Liver (tissue), 3 donors: Measurements from ENCODE around the gene SLC6A3.
A peak's percentile ranks its signal among the peaks of the same experiment; 100 is the strongest.

Experiments
- GABPA ChIP-seq, 2 donors: IDR thresholded peaks in 1 of 2; conservative IDR thresholded peaks in 1 of 2; 2 replicates each; pipeline ENCODE4 v1.6.1; 2016; ENCODE audit warnings: antibody characterized with exemption in 2 of 2, mild to moderate bottlenecking in 1 of 2, moderate library complexity in 1 of 2
- JUND ChIP-seq, 2 donors: IDR thresholded peaks; 2 replicates each; pipeline ENCODE4 v1.6.1; 2016; ENCODE audit warnings: antibody characterized with exemption in 2 of 2
- SP1 ChIP-seq: IDR thresholded peaks from 2 replicates; pipeline ENCODE4 v1.6.1; 2018; ENCODE audit warnings: antibody characterized with exemption, mild to moderate bottlenecking
- TF ChIP-seq, protein P1 (sequence below): fragments of 150-350 bp; IDR thresholded peaks from 2 replicates; pipeline ENCODE4 v1.5.1; 2017; ENCODE audit warnings: improper control_type of control experiment, low read depth, low read length; ENCODE audit not compliant: missing input control
- TF ChIP-seq, protein P2 (sequence below): IDR thresholded peaks from 2 replicates; pipeline ENCODE4 v1.6.1; 2016; ENCODE audit warnings: antibody characterized with exemption
- donor health status: healthy.
- donor health status: healthy.

DNA sequence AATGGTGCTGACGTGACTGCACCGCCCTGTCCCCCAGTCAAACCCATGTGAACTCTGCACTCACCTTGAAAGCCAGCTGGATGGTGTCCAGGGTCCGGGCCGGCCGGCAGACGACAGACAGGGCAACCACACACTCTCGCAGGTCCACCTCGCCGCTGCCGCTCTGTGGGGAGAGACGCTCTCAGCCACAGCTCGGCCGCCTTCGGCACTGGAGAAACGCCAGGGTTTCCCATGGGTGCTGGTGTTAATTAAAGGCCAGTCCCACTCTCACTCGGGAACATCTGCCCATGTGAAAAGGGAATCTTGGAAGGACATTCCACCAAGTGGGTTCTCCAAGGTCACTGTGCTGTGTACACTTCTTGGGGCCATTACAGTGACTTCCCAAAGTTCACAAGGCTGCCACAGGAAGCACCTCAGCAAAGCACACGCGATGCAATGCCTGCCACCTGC, 25.5 kb upstream of the SLC6A3 start:
- TF ChIP-seq, protein P1, sequence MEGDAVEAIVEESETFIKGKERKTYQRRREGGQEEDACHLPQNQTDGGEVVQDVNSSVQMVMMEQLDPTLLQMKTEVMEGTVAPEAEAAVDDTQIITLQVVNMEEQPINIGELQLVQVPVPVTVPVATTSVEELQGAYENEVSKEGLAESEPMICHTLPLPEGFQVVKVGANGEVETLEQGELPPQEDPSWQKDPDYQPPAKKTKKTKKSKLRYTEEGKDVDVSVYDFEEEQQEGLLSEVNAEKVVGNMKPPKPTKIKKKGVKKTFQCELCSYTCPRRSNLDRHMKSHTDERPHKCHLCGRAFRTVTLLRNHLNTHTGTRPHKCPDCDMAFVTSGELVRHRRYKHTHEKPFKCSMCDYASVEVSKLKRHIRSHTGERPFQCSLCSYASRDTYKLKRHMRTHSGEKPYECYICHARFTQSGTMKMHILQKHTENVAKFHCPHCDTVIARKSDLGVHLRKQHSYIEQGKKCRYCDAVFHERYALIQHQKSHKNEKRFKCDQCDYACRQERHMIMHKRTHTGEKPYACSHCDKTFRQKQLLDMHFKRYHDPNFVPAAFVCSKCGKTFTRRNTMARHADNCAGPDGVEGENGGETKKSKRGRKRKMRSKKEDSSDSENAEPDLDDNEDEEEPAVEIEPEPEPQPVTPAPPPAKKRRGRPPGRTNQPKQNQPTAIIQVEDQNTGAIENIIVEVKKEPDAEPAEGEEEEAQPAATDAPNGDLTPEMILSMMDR = no peak
- TF ChIP-seq JUND (IDR thresholded peaks at IDR 0.05) (no peak), GABPA (IDR thresholded peaks at IDR 0.05 in 1 of 2, conservative IDR thresholded peaks at IDR 0.05 in 1 of 2) (no peak), SP1 (peak; percentile 63)
- TF ChIP-seq, protein P2, sequence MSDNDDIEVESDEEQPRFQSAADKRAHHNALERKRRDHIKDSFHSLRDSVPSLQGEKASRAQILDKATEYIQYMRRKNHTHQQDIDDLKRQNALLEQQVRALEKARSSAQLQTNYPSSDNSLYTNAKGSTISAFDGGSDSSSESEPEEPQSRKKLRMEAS = no peak
